ENCODE data around the gene CAMKMT. TPM values are rescaled to one million over a fixed set of nuclear protein-coding genes. Genes with fewer than 3 reads are reported as not detected.

The CAMKMT gene
- total RNA-seq, 2 experiments from 2014 or later = 11.9 to 13.9 TPM

DNA sequence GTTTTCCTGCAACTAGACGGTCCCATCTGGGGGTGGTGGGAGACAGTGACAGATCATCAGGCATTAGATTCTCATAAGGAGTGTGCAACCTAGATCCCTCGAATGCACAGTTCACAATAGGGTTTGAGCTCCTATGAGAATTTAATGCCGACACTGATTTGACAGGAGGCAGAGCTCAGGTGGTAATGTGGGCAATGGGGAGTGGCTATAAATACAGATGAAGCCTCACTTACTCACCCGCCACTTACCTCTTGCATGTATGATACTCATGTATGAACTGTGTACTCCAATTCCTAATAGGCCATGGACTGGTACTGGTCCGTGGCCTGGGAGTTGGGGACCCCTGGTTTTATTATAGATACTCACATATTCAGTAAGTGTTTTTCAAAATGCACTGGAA is 457.3 kb downstream of the CAMKMT start:
- Histone ChIP-seq H3K27me3 (ENCODE audit: control insufficient read depth in 1 of 2, insufficient read depth in 2 of 2, low read length in 2 of 2) (peaks cover 7% of the 10 kb centered on the region in 2 experiments), H3K27ac (ENCODE audit: low read depth in 1 of 2, low read length in 2 of 2) (no peak overlapping the region), H3K36me3 (ENCODE audit: insufficient read depth, low read length) (no peaks in the 10 kb centered on the region), H3K4me3 (ENCODE audit: low read length) (no peak overlapping the region), H3K9me3 (ENCODE audit: control insufficient read depth in 1 of 2, insufficient read depth in 1 of 2, low read length in 2 of 2) (no peaks in the 10 kb centered on the region), H3K4me1 (ENCODE audit: insufficient read depth, low read length) (no peaks in the 10 kb centered on the region)
- no peaks in the 10 kb centered on the region for H3K36me3 Mint-ChIP-seq (ENCODE audit: low read depth)
- H3K27me3 Mint-ChIP-seq = peaks cover 31% of the 10 kb centered on the region
- no peak overlapping the region for H3K4me3 Mint-ChIP-seq
- H3K9me3 Mint-ChIP-seq = no peaks in the 10 kb centered on the region
- ATAC-seq (ENCODE audit: poor library complexity) (no peak), DNase-seq (no peak)
- CTCF ChIA-PET = no interaction called here
- POLR2A ChIA-PET = no interaction called here
- TF ChIP-seq, protein P1, sequence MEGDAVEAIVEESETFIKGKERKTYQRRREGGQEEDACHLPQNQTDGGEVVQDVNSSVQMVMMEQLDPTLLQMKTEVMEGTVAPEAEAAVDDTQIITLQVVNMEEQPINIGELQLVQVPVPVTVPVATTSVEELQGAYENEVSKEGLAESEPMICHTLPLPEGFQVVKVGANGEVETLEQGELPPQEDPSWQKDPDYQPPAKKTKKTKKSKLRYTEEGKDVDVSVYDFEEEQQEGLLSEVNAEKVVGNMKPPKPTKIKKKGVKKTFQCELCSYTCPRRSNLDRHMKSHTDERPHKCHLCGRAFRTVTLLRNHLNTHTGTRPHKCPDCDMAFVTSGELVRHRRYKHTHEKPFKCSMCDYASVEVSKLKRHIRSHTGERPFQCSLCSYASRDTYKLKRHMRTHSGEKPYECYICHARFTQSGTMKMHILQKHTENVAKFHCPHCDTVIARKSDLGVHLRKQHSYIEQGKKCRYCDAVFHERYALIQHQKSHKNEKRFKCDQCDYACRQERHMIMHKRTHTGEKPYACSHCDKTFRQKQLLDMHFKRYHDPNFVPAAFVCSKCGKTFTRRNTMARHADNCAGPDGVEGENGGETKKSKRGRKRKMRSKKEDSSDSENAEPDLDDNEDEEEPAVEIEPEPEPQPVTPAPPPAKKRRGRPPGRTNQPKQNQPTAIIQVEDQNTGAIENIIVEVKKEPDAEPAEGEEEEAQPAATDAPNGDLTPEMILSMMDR (IDR thresholded peaks at IDR 0.05) = no peak
- no peak overlapping the region for H3K27ac Mint-ChIP-seq
- no peaks in the 10 kb centered on the region for H3K4me1 Mint-ChIP-seq (ENCODE audit: low read depth)
- intact Hi-C loops (cut with DNase I, micrococcal nuclease) = no loop called here

GRCh38 chr2:44821500-44821899 is 459.8 kb downstream of the CAMKMT start:
- H3K27me3 ChIP-seq (ENCODE audit: control insufficient read depth in 1 of 2, insufficient read depth in 2 of 2, low read length in 2 of 2) = peaks cover 0 to 4% of the 10 kb centered on the region in 2 experiments
- no peak overlapping the region for H3K4me3 ChIP-seq (ENCODE audit: low read length)
- no peak for DNase-seq
- H3K36me3 ChIP-seq (ENCODE audit: insufficient read depth, low read length) = no peaks in the 10 kb centered on the region
- TF ChIP-seq, protein P1 (IDR thresholded peaks at IDR 0.05) = no peak
- ChIA-PET CTCF (no interaction called here), POLR2A (no interaction called here)
- H3K4me1 ChIP-seq (ENCODE audit: insufficient read depth, low read length) = no peaks in the 10 kb centered on the region
- no peaks in the 10 kb centered on the region for H3K9me3 ChIP-seq (ENCODE audit: control insufficient read depth in 1 of 2, insufficient read depth in 1 of 2, low read length in 2 of 2)
- no peak for ATAC-seq (ENCODE audit: poor library complexity)
- Mint-ChIP-seq H3K9me3 (no peaks in the 10 kb centered on the region), H3K36me3 (ENCODE audit: low read depth) (no peaks in the 10 kb centered on the region), H3K27ac (no peak overlapping the region), H3K27me3 (peaks cover 13% of the 10 kb centered on the region), H3K4me1 (ENCODE audit: low read depth) (no peaks in the 10 kb centered on the region), H3K4me3 (no peak overlapping the region)
- intact Hi-C loops (cut with DNase I, micrococcal nuclease) = no loop called here
- no peak overlapping the region for H3K27ac ChIP-seq (ENCODE audit: low read depth in 1 of 2, low read length in 2 of 2)

DNA sequence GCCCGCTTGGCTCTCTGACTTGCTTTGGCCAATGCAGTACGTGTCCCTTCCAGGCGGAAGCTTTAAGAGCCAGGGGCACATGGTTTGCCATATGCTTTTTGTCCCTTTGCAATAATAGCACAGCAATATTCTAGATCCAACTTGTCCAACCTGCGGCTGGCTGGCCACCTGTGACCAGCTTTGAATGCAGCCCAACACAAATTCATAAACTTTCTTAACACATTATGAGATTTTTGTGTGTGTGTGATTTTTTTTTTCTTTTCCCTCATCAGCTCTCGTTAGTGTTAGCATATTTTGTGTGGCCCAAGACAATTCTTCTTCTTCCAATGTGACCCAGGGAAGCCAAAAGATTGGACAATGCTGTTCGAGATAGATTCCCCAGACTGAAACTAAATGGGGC is 460.4 kb downstream of the CAMKMT start:
- TF ChIP-seq, protein P1 (IDR thresholded peaks at IDR 0.05) = no peak
- intact Hi-C loops (cut with DNase I, micrococcal nuclease) = no loop called here
- Mint-ChIP-seq H3K36me3 (ENCODE audit: low read depth) (no peaks in the 10 kb centered on the region), H3K27me3 (peaks cover 14% of the 10 kb centered on the region), H3K4me3 (no peak overlapping the region), H3K27ac (no peak overlapping the region), H3K4me1 (ENCODE audit: low read depth) (no peaks in the 10 kb centered on the region), H3K9me3 (no peaks in the 10 kb centered on the region)
- ChIA-PET CTCF (no interaction called here), POLR2A (no interaction called here)
- H3K27ac ChIP-seq (ENCODE audit: low read depth in 1 of 2, low read length in 2 of 2) = no peak overlapping the region
- no peaks in the 10 kb centered on the region for H3K27me3 ChIP-seq (ENCODE audit: control insufficient read depth in 1 of 2, insufficient read depth in 2 of 2, low read length in 2 of 2)
- H3K9me3 ChIP-seq (ENCODE audit: control insufficient read depth in 1 of 2, insufficient read depth in 1 of 2, low read length in 2 of 2) = no peaks in the 10 kb centered on the region
- no peak overlapping the region for H3K4me3 ChIP-seq (ENCODE audit: low read length)
- no peaks in the 10 kb centered on the region for H3K36me3 ChIP-seq (ENCODE audit: insufficient read depth, low read length)
- ATAC-seq (ENCODE audit: poor library complexity) (no peak), DNase-seq (no peak)
- no peaks in the 10 kb centered on the region for H3K4me1 ChIP-seq (ENCODE audit: insufficient read depth, low read length)

Other genes with a start within 250 kb of the CAMKMT start
- 10 to 100 TPM; 87.3 to 89.6 TPM for gene PPM1B, start 193.1 kb upstream of the CAMKMT start, total RNA-seq
- gene SLC3A1, start 86.5 kb upstream of the CAMKMT start, total RNA-seq = under 1 TPM; 0.36 to 0.69 TPM
- 10 to 100 TPM; 30.0 to 31.4 TPM for gene PREPL, start 453 bp upstream of the CAMKMT start, total RNA-seq